Type B pancreatic cell (in vitro differentiated cells): ENCODE results near the gene STK38L. TPM values are rescaled to one million over a fixed set of nuclear protein-coding genes. Genes with fewer than 3 reads are reported as not detected.

Experiments
- DNase-seq: peaks from one replicate; pipeline ENCODE4 v3.0.0; 2021; ENCODE audit warnings: mixed read lengths; ENCODE audit not compliant: unreplicated experiment; ENCODE audit errors: extremely low spot score
- H3K27ac Mint-ChIP-seq: 2 replicates; pipeline ENCODE4 v1.8.0; 2021; ENCODE audit warnings: mild to moderate bottlenecking, mixed read lengths
- H3K27me3 Mint-ChIP-seq: 2 replicates; pipeline ENCODE4 v1.8.0; 2021; ENCODE audit warnings: mixed read lengths
- H3K36me3 Mint-ChIP-seq: 2 replicates; pipeline ENCODE4 v1.8.0; 2021; ENCODE audit warnings: mixed read lengths
- H3K4me1 Mint-ChIP-seq: one replicate; pipeline ENCODE4 v1.8.0; 2021; ENCODE audit warnings: mixed read lengths; ENCODE audit not compliant: unreplicated experiment
- H3K4me3 Mint-ChIP-seq: 2 replicates; pipeline ENCODE4 v1.8.0; 2021; ENCODE audit warnings: mild to moderate bottlenecking, mixed read lengths
- H3K9me3 Mint-ChIP-seq: 2 replicates; pipeline ENCODE4 v1.8.0; 2021; ENCODE audit warnings: mixed read lengths
- CTCF ChIP-seq: fragments of 200-600 bp; sonication (generic); conservative IDR thresholded peaks from 2 replicates; pipeline ENCODE4 v1.5.0; 2021; ENCODE audit warnings: antibody characterized with exemption, mild to moderate bottlenecking
- total RNA-seq: library from RNA; stranded (reverse); gene quantifications from 2 replicates; pipeline ENCODE4 v1.2.1, GENCODE V29; 2021; ENCODE audit warnings: low replicate concordance

STK38L gene
- total RNA-seq, 1 donor from 2014 or later = 43.1 TPM

- Mint-ChIP-seq H3K4me1 (no peaks in the 10 kb centered on the region), H3K36me3 (peaks cover 9% of the 10 kb centered on the region), H3K4me3 (no peak overlapping the region), H3K27ac (no peak overlapping the region), H3K27me3 (peaks cover 3% of the 10 kb centered on the region), H3K9me3 (peaks cover 3% of the 10 kb centered on the region)
- DNase-seq = no peak
- no peak for TF ChIP-seq CTCF
These were observed 98.5 kb downstream of the STK38L start for GRCh38 chr12:27342536-27342935.

GRCh38 chr12:27343255-27344000 is 99.3 kb downstream of the STK38L start:
- peaks cover 9% of the 10 kb centered on the region for H3K36me3 Mint-ChIP-seq
- DNase-seq = no peak
- H3K9me3 Mint-ChIP-seq = peaks cover 3% of the 10 kb centered on the region
- H3K27ac Mint-ChIP-seq = peak overlapping the region; percentile 94
- no peak for TF ChIP-seq CTCF
- H3K4me3 Mint-ChIP-seq = peak overlapping the region; percentile 4
- peaks cover 3% of the 10 kb centered on the region for H3K27me3 Mint-ChIP-seq
- H3K4me1 Mint-ChIP-seq = no peaks in the 10 kb centered on the region

- no peak for TF ChIP-seq CTCF
- Mint-ChIP-seq H3K9me3 (no peaks in the 10 kb centered on the region), H3K27ac (peak overlapping the region; percentile 94), H3K4me3 (peak overlapping the region; percentile 4), H3K36me3 (peaks cover 9% of the 10 kb centered on the region), H3K27me3 (no peaks in the 10 kb centered on the region), H3K4me1 (no peaks in the 10 kb centered on the region)
- DNase-seq = no peak
These were observed 100.2 kb downstream of the STK38L start for GRCh38 chr12:27344246-27344645.

- no peak for DNase-seq
- H3K4me1 Mint-ChIP-seq = no peaks in the 10 kb centered on the region
- peak overlapping the region; percentile 94 for H3K27ac Mint-ChIP-seq
- H3K9me3 Mint-ChIP-seq = no peaks in the 10 kb centered on the region
- no peak for TF ChIP-seq CTCF
- peaks cover 9% of the 10 kb centered on the region for H3K36me3 Mint-ChIP-seq
- H3K4me3 Mint-ChIP-seq = peak overlapping the region; percentile 4
- H3K27me3 Mint-ChIP-seq = no peaks in the 10 kb centered on the region
These were observed 100.7 kb downstream of the STK38L start for GRCh38 chr12:27344760-27345159.

GRCh38 chr12:27345376-27345775 is 101.3 kb downstream of the STK38L start:
- no peak for DNase-seq
- no peak overlapping the region for H3K4me3 Mint-ChIP-seq
- peaks cover 9% of the 10 kb centered on the region for H3K36me3 Mint-ChIP-seq
- H3K27ac Mint-ChIP-seq = no peak overlapping the region
- no peak for TF ChIP-seq CTCF
- H3K4me1 Mint-ChIP-seq = no peaks in the 10 kb centered on the region
- H3K27me3 Mint-ChIP-seq = no peaks in the 10 kb centered on the region
- no peaks in the 10 kb centered on the region for H3K9me3 Mint-ChIP-seq
